ENCODE results near the gene TCTN1.

GRCh38 chr12:110697236-110697635 is 83.3 kb downstream of the TCTN1 start:
- TF ChIP-seq CTCF (conservative IDR thresholded peaks at IDR 0.05) (no peak), EZH2 (IDR thresholded peaks at IDR 0.05; ENCODE audit: low read depth) (no peak)

Measured in PC-9 (cell line).